DMS79 treated with DMSO at 0.1 percent for 48 hours (cell line): Measurements from ENCODE around the gene ADAMTS14.
A peak's percentile ranks its signal among the peaks of the same experiment; 100 is the strongest.

ENCODE experiments used
- DNase-seq: peaks from one replicate; lab custom pipeline; 2025; lab: John Stamatoyannopoulos, UW

ADAMTS14 gene

DNA sequence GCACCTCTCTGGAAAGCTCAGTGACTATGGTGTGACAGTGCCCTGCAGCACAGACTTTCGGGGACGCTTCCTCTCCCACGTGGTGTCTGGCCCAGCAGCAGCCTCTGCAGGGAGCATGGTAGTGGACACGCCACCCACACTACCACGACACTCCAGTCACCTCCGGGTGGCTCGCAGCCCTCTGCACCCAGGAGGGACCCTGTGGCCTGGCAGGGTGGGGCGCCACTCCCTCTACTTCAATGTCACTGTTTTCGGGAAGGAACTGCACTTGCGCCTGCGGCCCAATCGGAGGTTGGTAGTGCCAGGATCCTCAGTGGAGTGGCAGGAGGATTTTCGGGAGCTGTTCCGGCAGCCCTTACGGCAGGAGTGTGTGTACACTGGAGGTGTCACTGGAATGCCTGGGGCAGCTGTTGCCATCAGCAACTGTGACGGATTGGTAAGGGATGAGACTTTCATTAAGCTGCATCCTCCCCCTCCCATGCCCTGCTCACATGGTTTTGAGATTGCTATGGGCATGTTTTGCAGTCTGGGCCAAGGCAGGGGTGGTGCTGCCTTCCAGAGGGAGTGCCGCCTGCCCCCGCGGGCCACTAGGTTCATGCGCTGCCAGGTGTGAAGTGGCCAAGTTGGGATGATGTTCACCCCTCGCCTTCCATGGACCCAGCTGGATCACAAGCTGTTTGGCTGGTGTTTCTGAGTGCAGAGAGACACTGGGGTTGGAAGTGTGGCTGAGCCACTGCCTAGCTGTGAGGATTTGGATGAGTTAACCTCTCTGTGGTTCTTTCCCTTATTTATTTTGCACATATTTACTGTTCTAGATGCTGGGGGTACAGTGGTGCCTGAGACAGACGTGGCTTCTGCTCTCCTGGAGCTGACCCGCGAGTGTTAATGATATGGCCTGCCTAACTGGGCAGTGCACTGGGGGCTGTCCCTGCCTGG lies 2.5 kb downstream of the ADAMTS14 start:
- DNase-seq = no peak

GRCh38 chr10:70675496-70676161 lies 3.3 kb downstream of the ADAMTS14 start:
- DNase-seq = no peak

- no peak for DNase-seq
These were observed 4.2 kb downstream of the ADAMTS14 start for GRCh38 chr10:70676511-70676910.

- no peak for DNase-seq
These were observed 4.7 kb downstream of the ADAMTS14 start for GRCh38 chr10:70677016-70677415.

DNA sequence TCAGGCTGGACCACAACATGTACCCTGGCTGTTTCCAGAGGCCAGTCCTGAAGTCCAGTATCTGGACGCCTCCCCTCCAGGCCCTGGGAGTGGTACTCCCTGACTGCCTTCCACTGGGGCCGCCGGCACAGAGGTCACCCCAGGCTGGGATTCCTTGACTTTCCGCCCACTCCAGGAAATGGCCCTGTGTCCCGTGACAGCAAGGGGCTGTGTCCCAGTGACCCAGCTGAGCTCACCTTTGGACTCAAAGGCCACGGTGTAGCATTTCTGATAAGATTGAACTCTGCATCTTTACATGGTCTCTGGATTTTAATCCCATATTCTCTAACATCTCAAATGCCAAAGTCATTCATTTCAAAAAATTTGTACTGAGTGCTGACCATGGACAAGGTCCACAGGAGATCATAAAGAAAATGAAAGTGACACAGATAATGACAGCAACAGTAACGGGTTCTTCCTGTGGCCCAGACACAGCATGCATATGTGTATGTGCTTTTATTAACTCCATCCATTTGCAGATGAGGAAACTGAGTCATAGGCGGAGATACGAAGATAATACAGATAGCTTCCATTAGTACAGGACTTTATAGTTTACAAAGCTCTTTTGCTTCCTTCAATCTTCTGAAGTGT lies 5.4 kb downstream of the ADAMTS14 start:
- DNase-seq = no peak

DNA sequence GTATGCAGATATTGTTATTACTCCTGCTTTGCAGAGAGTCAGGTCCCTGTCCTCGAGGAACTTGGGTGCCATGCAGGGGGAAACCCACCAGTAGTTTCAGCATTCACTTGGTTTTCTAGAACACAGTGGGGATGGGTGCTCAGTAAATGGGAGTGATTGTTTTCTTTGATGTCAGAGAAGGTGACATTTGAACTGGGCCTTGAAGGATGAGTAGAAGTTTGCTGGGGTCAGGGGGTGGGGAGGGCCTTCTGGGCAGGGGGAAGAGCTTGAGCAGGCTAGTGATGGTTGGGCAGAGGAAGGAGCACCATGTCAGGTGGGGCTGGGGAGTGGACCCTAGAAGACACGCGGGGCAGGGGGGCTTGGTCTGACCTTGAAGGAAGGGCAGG lies 5.9 kb downstream of the ADAMTS14 start:
- no peak for DNase-seq

DNA sequence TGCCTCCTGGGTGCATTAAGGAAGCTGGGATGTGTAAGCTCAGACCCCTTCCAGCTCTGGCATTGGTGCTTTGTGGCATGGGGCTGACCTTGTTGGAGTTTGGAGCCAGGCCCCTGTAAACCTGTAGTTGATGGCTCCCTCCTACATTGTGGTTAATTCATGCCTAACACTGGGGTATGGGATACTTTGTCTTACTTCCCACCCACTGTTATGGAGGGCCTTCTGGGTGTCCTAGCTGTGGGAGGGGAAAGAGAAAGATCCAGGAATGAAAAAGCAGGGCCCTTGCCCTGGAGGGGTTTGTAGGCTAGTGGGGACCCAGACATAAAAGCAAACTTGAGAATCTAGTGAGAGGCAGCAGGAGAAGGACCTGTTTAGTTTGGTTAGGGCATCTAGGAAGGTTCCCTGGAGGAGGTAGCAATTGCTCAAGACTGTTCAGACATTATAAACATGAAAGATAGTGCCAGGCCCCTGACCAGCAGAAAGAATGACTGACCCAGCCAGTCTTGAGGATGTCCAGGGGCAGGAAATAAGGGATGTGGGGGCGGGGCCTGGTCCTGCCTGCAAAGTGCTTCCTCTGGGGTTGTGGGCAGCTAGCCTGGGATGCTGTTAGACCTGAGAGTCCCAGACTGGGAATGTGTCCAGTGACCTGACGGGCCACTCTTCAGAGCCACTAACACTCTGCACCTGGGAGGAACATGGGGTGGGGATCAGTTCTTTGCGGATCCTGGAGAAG lies 6.6 kb downstream of the ADAMTS14 start:
- no peak for DNase-seq

- DNase-seq = no peak
These were observed 7.2 kb downstream of the ADAMTS14 start for GRCh38 chr10:70679498-70679897.

DNA sequence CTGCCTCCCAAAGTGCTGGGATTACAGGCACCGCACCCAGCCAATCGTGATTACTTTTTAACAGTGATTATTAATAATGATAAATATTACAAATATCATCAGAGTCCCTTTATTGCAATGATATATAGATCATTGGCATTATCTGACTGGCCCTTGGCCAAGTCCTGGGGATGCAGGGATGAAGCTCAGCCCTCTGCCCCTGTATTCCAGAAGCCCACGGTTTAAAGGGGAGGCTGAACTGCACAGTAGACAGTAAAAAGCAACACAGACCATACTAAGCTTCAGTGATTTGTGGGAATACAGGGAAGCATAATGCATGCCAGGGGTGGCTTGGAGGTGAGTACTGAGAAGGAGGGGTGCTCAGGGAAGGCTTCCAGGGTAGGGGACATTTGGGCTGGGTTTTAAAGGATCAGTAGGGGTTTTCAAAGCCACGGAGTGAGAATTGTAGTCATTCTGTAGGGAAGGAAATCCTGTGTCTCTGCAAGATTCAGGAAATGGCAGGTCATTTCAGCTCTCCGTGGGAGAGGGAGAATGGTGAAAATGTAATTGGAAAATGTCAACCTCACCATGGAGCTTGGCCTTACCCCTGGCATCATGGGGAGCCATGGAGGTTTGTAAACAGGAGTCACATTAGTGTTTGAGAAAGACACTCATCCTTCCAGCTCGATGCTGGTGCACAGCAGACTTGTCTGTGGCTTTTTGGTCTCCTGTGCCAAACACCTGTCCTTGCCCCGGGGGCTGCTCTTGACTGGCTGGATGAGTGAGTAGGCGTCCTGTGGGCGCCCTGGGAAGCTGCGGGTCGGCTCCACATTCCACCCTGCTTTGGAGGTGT lies 8.8 kb downstream of the ADAMTS14 start:
- DNase-seq = peak; percentile 31

GRCh38 chr10:70681731-70682005 lies 9.4 kb downstream of the ADAMTS14 start:
- DNase-seq = no peak

DNA sequence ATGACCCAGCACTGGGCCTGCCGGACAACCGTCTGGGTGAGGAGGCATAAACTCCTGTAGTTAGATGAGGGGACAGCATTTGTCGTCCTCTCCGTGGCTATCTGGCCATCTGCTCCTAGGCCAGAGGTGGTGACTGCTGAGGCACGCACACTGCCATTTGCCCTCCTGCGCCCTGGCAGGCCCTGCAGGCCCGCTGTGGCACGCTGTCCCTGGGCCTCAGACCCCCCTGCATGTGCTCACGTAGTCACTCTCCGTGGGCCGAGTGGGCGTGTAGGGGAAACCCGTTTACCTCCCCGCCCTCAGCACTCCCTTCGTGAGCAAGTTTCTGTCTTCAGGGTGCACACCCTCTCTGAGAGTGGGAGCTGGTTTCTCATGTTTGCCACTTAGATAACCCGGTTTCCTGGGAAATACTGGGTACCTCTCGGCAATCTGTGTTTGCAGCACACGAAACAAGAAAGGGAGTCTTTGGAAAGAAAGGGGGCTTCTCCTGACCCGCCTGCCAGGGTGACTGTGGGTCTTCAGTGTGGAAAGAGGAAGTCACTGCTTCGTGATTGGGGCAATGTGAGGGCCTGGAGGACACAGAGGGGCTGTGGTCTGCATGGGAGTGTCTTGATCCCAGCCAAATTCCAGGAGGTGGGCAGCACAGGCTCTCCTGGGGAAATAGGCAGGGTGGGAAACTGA lies 10.8 kb downstream of the ADAMTS14 start:
- no peak for DNase-seq

- DNase-seq = no peak
These were observed 11.3 kb downstream of the ADAMTS14 start for GRCh38 chr10:70683601-70683934.

- no peak for DNase-seq
These were observed 11.6 kb downstream of the ADAMTS14 start for GRCh38 chr10:70683940-70684339.

- no peak for DNase-seq
These were observed 12.1 kb downstream of the ADAMTS14 start for GRCh38 chr10:70684374-70684773.

DNA sequence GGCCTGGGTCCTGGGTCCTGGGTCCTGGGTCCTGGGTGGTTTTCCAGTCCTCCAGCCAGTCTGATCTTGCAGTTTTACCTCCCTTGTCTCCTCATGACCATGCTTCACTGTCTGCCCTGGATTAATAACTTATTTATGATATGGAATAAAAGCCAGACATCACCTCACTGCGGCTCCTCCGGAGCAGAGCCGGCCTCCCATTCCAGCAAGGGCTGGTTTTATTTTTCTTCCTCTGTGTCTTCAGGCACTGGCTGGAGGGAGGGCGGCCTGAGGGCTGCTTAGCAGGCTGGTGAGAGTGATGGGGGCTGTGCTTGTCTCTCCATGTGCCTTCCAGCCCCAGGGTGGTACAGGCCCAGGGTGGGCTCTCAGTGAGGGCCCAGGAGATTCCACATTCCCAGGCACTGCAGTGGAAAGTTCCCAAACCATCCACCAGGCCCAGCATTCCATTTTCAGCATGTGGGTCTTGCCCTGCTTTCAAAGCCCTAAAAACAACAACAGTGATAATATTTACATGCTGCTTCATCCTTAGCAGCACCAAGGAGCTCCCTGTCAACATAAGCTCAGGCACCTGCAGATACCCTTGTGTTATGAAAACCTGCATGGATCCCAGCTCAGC lies 12.6 kb downstream of the ADAMTS14 start:
- no peak for DNase-seq

GRCh38 chr10:70685455-70685911 lies 13.2 kb downstream of the ADAMTS14 start:
- no peak for DNase-seq

- DNase-seq = no peak
These were observed 16.5 kb downstream of the ADAMTS14 start for GRCh38 chr10:70688828-70689227.

GRCh38 chr10:70689661-70690060 lies 17.4 kb downstream of the ADAMTS14 start:
- no peak for DNase-seq

DNA sequence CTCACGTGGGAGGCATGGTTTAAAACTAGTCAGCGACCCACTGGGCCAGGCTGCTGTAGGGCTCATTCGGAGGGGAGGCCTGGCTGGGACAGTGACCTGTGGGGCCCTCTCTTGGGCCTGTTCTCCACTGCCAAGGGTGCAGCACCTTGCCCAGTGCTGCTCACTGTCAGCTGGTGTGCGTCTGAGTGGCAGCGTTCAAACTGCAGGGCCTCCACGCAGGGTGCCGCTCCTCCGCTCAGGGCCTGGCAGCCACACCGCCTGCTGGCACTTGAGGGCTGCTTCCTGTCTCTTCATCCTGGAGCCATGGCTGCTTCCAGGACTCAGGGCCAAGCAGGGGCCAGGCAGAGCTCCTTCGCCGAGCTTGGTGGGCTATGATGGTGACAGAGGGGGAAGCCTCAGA lies 18.3 kb downstream of the ADAMTS14 start:
- peak; percentile 18 for DNase-seq

DNA sequence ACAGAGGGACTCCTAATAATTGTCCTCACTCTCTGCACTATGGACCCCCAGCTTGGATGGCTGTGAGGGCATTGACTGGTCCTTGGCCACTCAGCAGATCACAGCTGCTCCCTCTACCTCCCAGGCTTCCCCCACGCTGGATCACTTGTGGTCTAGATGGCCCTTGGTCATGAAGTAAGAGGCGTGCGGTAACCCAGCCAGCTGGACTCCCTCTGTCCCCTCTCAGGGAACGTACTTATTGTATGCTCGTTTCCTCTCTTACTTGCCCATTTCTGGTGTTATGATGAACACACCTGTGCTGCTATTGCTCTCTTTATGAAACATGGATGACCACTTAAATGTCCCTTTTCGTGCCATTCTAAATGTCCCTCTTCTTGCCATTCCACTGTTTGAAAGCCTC lies 19.3 kb downstream of the ADAMTS14 start:
- DNase-seq = no peak
